Measurements from ENCODE around the gene KRT80.

DNA sequence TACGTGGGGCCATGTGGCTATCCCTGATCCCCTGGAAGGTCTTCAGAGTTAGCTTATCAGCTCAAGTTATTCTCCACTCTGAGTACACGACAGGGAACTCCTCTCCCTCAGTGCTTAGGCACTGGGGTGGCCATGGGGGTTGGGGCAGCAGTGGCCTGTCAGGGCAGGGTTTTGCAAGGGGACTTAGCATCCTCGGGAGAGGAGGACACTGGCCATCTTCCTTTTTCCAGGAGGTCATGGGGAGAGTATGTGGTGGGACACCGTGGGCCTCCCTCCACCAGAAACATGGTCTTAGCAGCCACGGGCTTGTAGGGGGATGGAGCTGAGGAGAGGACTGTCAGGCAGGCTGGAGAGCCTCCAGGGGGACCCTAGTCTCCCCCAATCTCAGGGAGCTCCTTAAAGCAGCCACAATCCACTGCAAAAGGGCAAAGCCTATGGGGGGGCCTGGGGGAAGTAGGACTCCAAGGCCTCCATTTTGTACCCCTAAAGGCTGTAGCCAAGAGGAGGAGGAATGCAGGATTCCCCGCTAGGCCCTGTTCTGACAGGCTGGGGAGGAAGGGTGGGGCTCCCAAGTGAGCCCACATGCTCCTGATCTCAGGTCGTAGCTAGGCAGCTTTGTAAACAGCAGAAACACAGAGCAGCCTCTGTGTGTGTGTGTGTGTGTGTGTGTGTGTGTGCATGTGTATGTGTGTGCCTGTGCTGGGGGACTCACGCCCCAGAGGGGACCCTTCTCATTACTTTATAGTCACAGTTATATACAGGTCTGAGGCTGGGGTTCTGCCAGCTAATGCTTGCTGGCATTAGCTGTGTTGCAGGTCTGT is 36.6 kb downstream of the KRT80 start:
- TF ChIP-seq POLR2A (IDR thresholded peaks at IDR 0.05), result no peak
- TF ChIP-seq, protein P1, sequence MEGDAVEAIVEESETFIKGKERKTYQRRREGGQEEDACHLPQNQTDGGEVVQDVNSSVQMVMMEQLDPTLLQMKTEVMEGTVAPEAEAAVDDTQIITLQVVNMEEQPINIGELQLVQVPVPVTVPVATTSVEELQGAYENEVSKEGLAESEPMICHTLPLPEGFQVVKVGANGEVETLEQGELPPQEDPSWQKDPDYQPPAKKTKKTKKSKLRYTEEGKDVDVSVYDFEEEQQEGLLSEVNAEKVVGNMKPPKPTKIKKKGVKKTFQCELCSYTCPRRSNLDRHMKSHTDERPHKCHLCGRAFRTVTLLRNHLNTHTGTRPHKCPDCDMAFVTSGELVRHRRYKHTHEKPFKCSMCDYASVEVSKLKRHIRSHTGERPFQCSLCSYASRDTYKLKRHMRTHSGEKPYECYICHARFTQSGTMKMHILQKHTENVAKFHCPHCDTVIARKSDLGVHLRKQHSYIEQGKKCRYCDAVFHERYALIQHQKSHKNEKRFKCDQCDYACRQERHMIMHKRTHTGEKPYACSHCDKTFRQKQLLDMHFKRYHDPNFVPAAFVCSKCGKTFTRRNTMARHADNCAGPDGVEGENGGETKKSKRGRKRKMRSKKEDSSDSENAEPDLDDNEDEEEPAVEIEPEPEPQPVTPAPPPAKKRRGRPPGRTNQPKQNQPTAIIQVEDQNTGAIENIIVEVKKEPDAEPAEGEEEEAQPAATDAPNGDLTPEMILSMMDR (IDR thresholded peaks at IDR 0.05), result no peak
- TF ChIP-seq POLR2AphosphoS5 (IDR thresholded peaks at IDR 0.05), result peak in 2 of 3 donors; percentile 28 to 57

Data from suprapubic skin (tissue), 4 donors.